Stimulated activated CD8-positive, alpha-beta memory T cell treated with anti-CD3 and anti-CD28 coated beads, Interleukin-4, amount 100 ng/mL, for 4 hours (primary cell): ENCODE data around the gene IKZF3.
"Not testable (repeated sequence)": the region's sequence is repeated elsewhere in the genome, so short reads cannot be mapped to it uniquely, and the experiment has no call there.

Source experiments
- DNase-seq, 2 donors: peaks; one replicate each; pipeline ENCODE4 v3.0.0-alpha.2; 2020; ENCODE audit warnings: low read depth in 2 of 2, low spot score in 1 of 2

The IKZF3 gene

DNA sequence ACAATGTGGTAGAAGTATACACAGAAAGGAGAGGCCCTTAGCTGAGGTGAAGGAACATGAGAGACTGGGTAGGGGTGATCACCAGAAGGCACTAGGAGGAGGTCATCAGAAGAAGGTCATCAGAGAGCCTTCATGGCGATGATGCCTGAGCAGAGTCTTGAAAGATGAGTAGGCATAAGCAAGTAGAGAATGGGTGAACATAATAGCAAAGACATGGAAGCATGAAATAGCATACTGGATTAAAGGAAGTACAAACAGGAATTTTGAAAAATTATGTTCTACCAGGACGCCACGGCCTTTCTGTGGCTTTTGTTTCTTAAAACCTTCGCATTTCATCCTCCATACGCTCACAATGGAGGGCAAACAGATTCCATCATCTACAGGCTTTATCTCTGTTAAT is 2.9 kb downstream of the IKZF3 start:
- no peak for DNase-seq

- not testable (repeated sequence) for DNase-seq
Observed at GRCh38 chr17:39855911-39856649, 8.0 kb downstream of the IKZF3 start.

GRCh38 chr17:39854909-39855308 is 9.2 kb downstream of the IKZF3 start:
- no peak for DNase-seq

GRCh38 chr17:39852239-39852638 is 11.9 kb downstream of the IKZF3 start:
- DNase-seq = no peak

- not testable (repeated sequence) for DNase-seq
Observed at GRCh38 chr17:39850186-39850585, 13.9 kb downstream of the IKZF3 start.

DNA sequence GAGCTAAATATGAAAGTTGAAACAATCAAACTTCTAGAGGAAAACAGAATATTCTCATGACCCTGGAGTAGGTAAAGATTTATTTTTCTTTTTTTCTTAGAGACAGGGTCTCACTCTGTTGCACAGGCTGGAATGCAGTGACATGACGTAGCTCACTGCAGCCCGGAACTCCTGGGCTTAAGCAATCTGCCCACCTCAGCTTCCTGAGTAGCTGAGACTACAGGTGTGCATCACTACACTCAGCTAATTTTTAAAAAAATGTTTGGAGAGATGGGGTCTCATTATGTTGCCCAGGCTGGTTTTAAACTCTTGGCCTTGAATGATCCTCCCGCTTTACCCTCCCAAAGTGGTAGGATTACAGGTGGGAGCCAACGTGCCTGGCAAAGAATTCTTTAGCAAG is 15.5 kb downstream of the IKZF3 start:
- no peak for DNase-seq

DNA sequence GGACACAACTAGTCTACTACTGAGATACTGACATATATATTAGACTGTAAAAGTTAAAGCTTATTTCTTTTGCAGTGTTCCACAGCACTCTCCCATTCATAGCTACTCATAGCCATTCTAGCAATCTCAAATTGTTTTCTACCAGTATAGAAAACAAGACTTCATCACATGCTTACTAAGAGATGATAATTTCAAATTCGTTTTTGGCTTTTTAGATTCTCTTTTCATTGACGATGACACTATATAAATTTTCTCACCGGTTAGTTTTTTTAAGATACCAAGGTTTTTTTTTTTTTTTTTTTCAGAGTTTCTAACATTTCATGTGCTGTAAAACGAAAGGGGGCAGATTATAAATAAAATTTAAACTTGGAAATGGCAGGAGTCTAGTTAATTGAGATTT is 17.9 kb downstream of the IKZF3 start:
- no peak for DNase-seq

GRCh38 chr17:39845052-39845846 is 18.9 kb downstream of the IKZF3 start:
- DNase-seq = no peak

DNA sequence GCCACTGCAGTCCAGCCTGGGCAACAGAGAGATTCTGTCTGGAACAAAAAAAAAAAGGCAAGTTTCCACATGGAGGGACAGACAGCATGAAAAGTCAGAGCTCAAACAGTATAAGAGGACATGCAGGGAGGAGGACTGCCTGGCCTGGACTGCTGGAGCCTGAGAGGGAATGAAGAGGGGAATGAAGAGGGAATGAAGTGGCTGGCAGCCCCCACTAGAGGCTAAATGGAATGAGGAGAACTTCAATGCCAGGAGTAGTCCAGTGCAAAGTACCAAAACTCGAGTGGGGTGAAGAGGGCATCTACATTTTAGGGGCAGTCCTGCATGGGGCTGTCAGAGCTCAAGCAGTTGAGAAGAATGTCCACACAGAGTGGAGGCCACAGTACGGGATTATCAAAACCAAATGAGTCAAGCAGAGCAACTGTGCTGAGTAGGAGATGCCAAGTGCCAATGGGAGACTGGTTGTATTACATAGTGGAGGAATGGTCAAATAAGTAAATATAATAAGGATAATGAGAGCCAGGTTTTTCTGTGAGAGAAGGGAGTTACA is 22.9 kb downstream of the IKZF3 start:
- DNase-seq = no peak

DNA sequence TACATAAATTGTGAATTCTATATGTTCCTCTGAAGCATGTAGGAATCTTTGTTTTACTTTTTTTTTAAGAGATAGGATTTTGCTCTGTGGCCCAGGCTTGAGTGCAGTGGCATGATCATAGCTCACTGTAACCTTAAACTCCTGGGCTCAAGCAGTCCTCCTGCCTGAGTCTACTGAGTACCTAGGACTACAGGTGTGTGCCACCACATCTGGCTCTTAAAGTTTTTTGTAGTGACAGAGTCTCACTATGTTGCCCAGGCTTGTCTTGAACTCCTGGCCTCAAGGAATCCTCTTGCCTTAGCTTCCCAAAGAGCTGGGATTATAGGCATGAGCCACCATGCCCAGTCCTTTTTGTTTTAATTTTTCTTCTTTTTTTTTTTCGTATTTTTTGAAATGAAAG is 25.3 kb downstream of the IKZF3 start:
- no peak for DNase-seq

GRCh38 chr17:39838057-39838456 is 26.1 kb downstream of the IKZF3 start:
- no peak for DNase-seq

GRCh38 chr17:39836117-39836516 is 28.0 kb downstream of the IKZF3 start:
- DNase-seq = no peak

GRCh38 chr17:39835038-39835786 is 28.9 kb downstream of the IKZF3 start:
- DNase-seq = no peak

- no peak for DNase-seq
Observed at GRCh38 chr17:39834017-39834416, 30.1 kb downstream of the IKZF3 start.

DNA sequence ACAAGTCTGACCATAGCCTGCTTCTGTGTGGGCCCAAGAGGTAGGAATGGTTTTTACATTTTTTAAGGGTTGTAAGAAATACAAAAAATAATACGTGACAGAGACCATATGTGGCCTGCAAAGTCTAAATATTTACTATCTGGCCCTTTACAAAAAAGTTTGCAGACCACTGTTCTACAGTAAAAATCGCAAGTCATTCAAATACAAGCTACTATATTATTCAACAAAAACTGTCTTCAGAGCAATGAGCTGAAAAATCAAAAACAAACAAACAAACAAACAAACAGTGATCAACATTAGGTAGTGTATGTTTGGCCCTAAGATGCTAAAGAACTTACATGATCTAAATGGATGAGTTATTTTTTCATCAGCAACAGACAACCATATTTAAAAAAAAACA is 32.5 kb downstream of the IKZF3 start:
- no peak for DNase-seq

- no peak for DNase-seq
Observed at GRCh38 chr17:39828443-39828842, 35.7 kb downstream of the IKZF3 start.

- no peak for DNase-seq
Observed at GRCh38 chr17:39826334-39826733, 37.8 kb downstream of the IKZF3 start.

- DNase-seq = no peak
Observed at GRCh38 chr17:39823407-39824054, 40.6 kb downstream of the IKZF3 start.

DNA sequence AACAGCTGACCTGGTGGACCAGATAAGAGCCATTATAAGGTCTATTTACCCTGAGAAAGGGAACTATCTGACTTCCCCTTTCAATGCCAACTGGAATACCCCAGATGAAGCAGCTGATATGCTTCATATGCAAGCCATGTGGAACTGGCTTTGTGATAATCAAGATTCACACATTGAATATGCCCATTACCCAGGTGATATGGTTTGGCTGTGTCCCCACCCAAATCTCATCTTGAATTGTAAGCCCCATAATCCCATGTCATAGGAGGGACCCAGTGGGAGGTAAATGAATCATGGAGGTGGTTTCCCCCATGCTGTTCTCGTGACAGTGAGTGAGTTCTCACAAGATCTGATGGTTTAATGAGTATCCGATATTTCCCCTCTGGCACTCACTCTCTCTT is 42.1 kb downstream of the IKZF3 start:
- DNase-seq = no peak

DNA sequence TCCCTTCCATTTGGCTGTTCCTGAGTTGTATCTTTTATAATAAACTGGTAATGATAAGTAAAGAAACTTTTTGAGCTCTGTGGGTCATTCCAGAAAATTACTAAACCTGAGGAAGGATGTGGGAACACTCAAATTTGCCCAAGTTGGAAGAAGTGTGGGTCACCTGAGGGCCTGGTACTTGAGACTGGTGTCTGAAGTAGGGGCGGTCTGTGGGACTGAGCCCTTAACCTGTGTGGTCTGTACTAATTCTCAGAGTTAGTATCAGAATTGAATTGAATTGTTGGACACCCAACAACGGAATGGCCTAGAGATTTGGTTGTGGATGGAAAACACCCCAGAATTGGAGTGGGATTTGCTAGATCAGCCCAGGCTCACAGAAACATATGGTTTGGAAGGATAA is 43.1 kb downstream of the IKZF3 start:
- no peak for DNase-seq

DNA sequence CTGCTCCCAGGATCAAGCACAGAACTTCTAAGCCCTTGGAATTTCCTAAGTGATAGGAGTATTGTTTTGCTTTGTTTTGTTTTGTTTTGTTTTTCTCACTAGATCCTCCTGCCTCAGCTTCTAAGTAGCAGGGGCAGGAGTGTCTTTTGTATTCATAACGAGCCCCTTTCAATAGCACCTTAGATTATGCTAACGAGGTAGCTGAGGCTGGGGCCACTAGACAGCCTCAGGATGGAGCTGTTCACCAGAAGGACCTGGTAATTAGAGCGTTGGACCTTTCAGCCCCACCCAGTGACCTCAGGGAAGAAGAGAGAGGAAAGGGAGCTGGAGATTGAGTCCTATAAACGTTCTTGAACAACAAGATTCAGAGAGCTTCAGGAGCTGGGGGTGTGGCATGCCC is 43.6 kb downstream of the IKZF3 start:
- no peak for DNase-seq
